H9 (cell line): ENCODE measurements around the gene FSIP2. TPM values are rescaled to one million over a fixed set of nuclear protein-coding genes. Genes with fewer than 3 reads are reported as not detected.

ENCODE experiments used
- DNase-seq: peaks from one replicate; pipeline ENCODE4 v3.0.0-alpha.2; 2017
- H2AFZ ChIP-seq: one replicate; pipeline ENCODE4 v1.6.1; 2013; ENCODE audit warnings: mild to moderate bottlenecking, low read length, control low read depth, moderate library complexity
- H2AK5ac ChIP-seq: 2 replicates; pipeline ENCODE4 v1.6.1; 2013; ENCODE audit warnings: low read length, control low read depth, mixed read lengths; ENCODE audit not compliant: insufficient read length
- H2BK120ac ChIP-seq: one replicate; pipeline ENCODE4 v1.6.1; 2013; ENCODE audit warnings: low read depth, mild to moderate bottlenecking, low read length, control low read depth, inconsistent platforms; ENCODE audit not compliant: poor library complexity, severe bottlenecking
- H2BK12ac ChIP-seq: 2 replicates; pipeline ENCODE4 v1.6.1; 2013; ENCODE audit warnings: low read length, control low read depth, mixed read lengths, low read depth; ENCODE audit not compliant: insufficient read length
- H2BK15ac ChIP-seq: 2 replicates; pipeline ENCODE4 v1.6.1; 2013; ENCODE audit warnings: low read depth, low read length, control low read depth
- H2BK20ac ChIP-seq: one replicate; pipeline ENCODE4 v1.6.1; 2013; ENCODE audit warnings: low read depth, mild to moderate bottlenecking, low read length, control low read depth, inconsistent platforms; ENCODE audit not compliant: poor library complexity, severe bottlenecking
- H2BK5ac ChIP-seq: 2 replicates; pipeline ENCODE4 v1.6.1; 2013; ENCODE audit warnings: low read length, control low read depth, mixed read lengths; ENCODE audit not compliant: insufficient read length
- H3K14ac ChIP-seq: 2 replicates; pipeline ENCODE4 v1.6.1; 2013; ENCODE audit warnings: low read length, control low read depth; ENCODE audit not compliant: insufficient read depth
- H3K18ac ChIP-seq: 2 replicates; pipeline ENCODE4 v1.6.1; 2013; ENCODE audit warnings: low read depth, mild to moderate bottlenecking, mixed read lengths, low read length, control low read depth; ENCODE audit not compliant: insufficient read length
- H3K23ac ChIP-seq: 2 replicates; pipeline ENCODE4 v1.6.1; 2013; ENCODE audit warnings: low read length, control low read depth, mixed read lengths, low read depth; ENCODE audit not compliant: insufficient read length
- H3K23me2 ChIP-seq: 2 replicates; pipeline ENCODE4 v1.6.1; 2013; ENCODE audit warnings: low read depth, mild to moderate bottlenecking, mixed read lengths, low read length, control low read depth; ENCODE audit not compliant: insufficient read length, poor library complexity, severe bottlenecking
- H3K27ac ChIP-seq: 2 replicates; pipeline ENCODE4 v1.5.1; 2013; ENCODE audit warnings: low read length, control low read depth, mixed read lengths, low read depth; ENCODE audit not compliant: insufficient read length
- H3K27me3 ChIP-seq: 2 replicates; pipeline ENCODE4 v1.6.1; 2013; ENCODE audit warnings: low read length, control low read depth, inconsistent platforms; ENCODE audit not compliant: insufficient read depth
- H3K4ac ChIP-seq: 2 replicates; pipeline ENCODE4 v1.6.1; 2013; ENCODE audit warnings: low read depth, mild to moderate bottlenecking, control low read depth, inconsistent platforms, low read length, moderate library complexity
- H3K4me1 ChIP-seq: 2 replicates; pipeline ENCODE4 v1.6.1; 2013; ENCODE audit warnings: low read length, control low read depth, inconsistent platforms; ENCODE audit not compliant: insufficient read depth
- H3K4me2 ChIP-seq: 2 replicates; pipeline ENCODE4 v1.6.1; 2013; ENCODE audit warnings: low read length, control low read depth, mixed read lengths; ENCODE audit not compliant: insufficient read length, insufficient read depth
- H3K56ac ChIP-seq: 2 replicates; pipeline ENCODE4 v1.6.1; 2013; ENCODE audit warnings: low read depth, mild to moderate bottlenecking, mixed read lengths, low read length, control low read depth; ENCODE audit not compliant: insufficient read length
- H3K79me1 ChIP-seq: 2 replicates; pipeline ENCODE4 v1.6.1; 2013; ENCODE audit warnings: low read depth, mild to moderate bottlenecking, moderate library complexity, low read length, control low read depth, inconsistent platforms; ENCODE audit not compliant: insufficient read depth, poor library complexity, severe bottlenecking
- H3K79me2 ChIP-seq: 2 replicates; pipeline ENCODE4 v1.6.1; 2013; ENCODE audit warnings: low read length, control low read depth, inconsistent platforms; ENCODE audit not compliant: insufficient read depth
- H3K9ac ChIP-seq: 2 replicates; pipeline ENCODE4 v1.6.1; 2013; ENCODE audit warnings: low read length, control low read depth, mixed read lengths; ENCODE audit not compliant: insufficient read length; ENCODE audit errors: extremely low read depth
- H3K9me3 ChIP-seq: one replicate; pipeline ENCODE4 v1.6.1; 2013; ENCODE audit warnings: low read depth, low read length, inconsistent platforms; ENCODE audit not compliant: control insufficient read depth
- H3T11ph ChIP-seq: one replicate; pipeline ENCODE4 v1.6.1; 2013; ENCODE audit warnings: mild to moderate bottlenecking, low read length, control low read depth, inconsistent platforms
- H4K20me1 ChIP-seq: one replicate; pipeline ENCODE4 v1.6.1; 2013; ENCODE audit not compliant: control insufficient read depth, insufficient read length, insufficient read depth
- H4K5ac ChIP-seq: 2 replicates; pipeline ENCODE4 v1.6.1; 2013; ENCODE audit warnings: low read depth, mild to moderate bottlenecking, mixed read lengths, low read length, control low read depth; ENCODE audit not compliant: insufficient read length
- H4K8ac ChIP-seq: replicated peaks from 2 replicates; pipeline ENCODE4 v1.6.1; 2013; ENCODE audit warnings: low read length, control low read depth, mixed read lengths, low read depth; ENCODE audit not compliant: insufficient read length
- H4K91ac ChIP-seq: 2 replicates; pipeline ENCODE4 v1.6.1; 2013; ENCODE audit warnings: low read depth, mild to moderate bottlenecking, moderate library complexity, mixed read lengths, low read length, control low read depth; ENCODE audit not compliant: insufficient read length
- H3K27ac Mint-ChIP-seq, 3 experiments: 2 replicates in 2 of 3; 3 replicates in 1 of 3; pipeline ENCODE4 v1.8.0; 2020 to 2021; ENCODE audit warnings: mixed read lengths in 3 of 3, mild to moderate bottlenecking in 1 of 3, moderate library complexity in 1 of 3
- H3K27me3 Mint-ChIP-seq: 2 replicates; pipeline ENCODE4 v1.8.0; 2021; ENCODE audit warnings: low read depth, mild to moderate bottlenecking, moderate library complexity, mixed read lengths
- H3K36me3 Mint-ChIP-seq, 3 experiments: 2 replicates in 2 of 3; 3 replicates in 1 of 3; pipeline ENCODE4 v1.8.0; 2020 to 2021; ENCODE audit warnings: low read depth in 3 of 3, mixed read lengths in 3 of 3; ENCODE audit not compliant: insufficient read depth in 1 of 3
- H3K4me1 Mint-ChIP-seq, 2 experiments: 2 replicates each; pipeline ENCODE4 v1.8.0; 2020; ENCODE audit warnings: mixed read lengths in 2 of 2
- H3K4me3 Mint-ChIP-seq, 2 experiments: 2 replicates in 1 of 2; 3 replicates in 1 of 2; pipeline ENCODE4 v1.8.0; 2020 to 2021; ENCODE audit warnings: mild to moderate bottlenecking in 2 of 2, mixed read lengths in 2 of 2, moderate library complexity in 1 of 2
- H3K9me3 Mint-ChIP-seq, 2 experiments: 2 replicates in 1 of 2; 3 replicates in 1 of 2; pipeline ENCODE4 v1.8.0; 2020; ENCODE audit warnings: mild to moderate bottlenecking in 2 of 2, mixed read lengths in 2 of 2, moderate library complexity in 1 of 2
- CTCF ChIP-seq: fragments of 200-600 bp; sonication (generic); conservative IDR thresholded peaks from 3 replicates; pipeline ENCODE4 v1.8.0; 2021; ENCODE audit warnings: antibody characterized with exemption, mild to moderate bottlenecking
- WGBS: extraction: QIAGEN DNeasy Blood & Tissue Kit; methylation state at CpG from one replicate; pipeline ENCODE4 v1.1.7; 2013; ENCODE audit warnings: missing lambda C conversion rate, low lambda C conversion rate, mixed read lengths; ENCODE audit not compliant: insufficient read length; ENCODE audit errors: extremely low coverage; 5-methylcytosine and 5-hydroxymethylcytosine counted together
- total RNA-seq: library from RNA; stranded (reverse); gene quantifications from 2 replicates; pipeline ENCODE4 v1.2.1, GENCODE V29; 2021

The FSIP2 gene
- total RNA-seq, 1 experiment from 2014 or later: 2.4 TPM

- Histone ChIP-seq H2BK5ac (no peak overlapping the region), H4K8ac (no peak overlapping the region), H4K20me1 (no peaks in the 10 kb centered on the region), H3K27me3 (no peaks in the 10 kb centered on the region), H3K23me2 (no peaks in the 10 kb centered on the region), H3K9ac (no peak overlapping the region), H3K4me1 (no peaks in the 10 kb centered on the region; the same call in 1 of the 2 replicates), H3K4ac (no peak overlapping the region), H2BK120ac (no peak overlapping the region), H3K9me3 (no peaks in the 10 kb centered on the region), H2BK20ac (no peak overlapping the region), H2AK5ac (no peak overlapping the region), H4K5ac (no peak overlapping the region), H2AFZ (no peak overlapping the region), H3K27ac (no peak overlapping the region), H3K79me2 (no peaks in the 10 kb centered on the region), H3K4me2 (no peak overlapping the region), H3T11ph (no peak overlapping the region), H3K56ac (no peak overlapping the region), H2BK15ac (no peak overlapping the region), H3K14ac (no peak overlapping the region), H2BK12ac (no peak overlapping the region), H3K18ac (no peak overlapping the region), H3K79me1 (no peaks in the 10 kb centered on the region), H3K23ac (no peak overlapping the region), H4K91ac (no peak overlapping the region)
- no peaks in the 10 kb centered on the region for H3K27me3 Mint-ChIP-seq
- no peak for DNase-seq
- peaks cover 3 to 17% (median 4%) of the 10 kb centered on the region in 3 experiments; a peak in 4 of 7 replicates for H3K36me3 Mint-ChIP-seq
- peaks cover 9 to 11% of the 10 kb centered on the region in 2 experiments; a peak in 3 of 5 replicates for H3K9me3 Mint-ChIP-seq
- WGBS: no CpG with 5 or more reads among the region's 2 CpGs
- 0 out of 4 replicates have a peak, but pooled peaks cover 0 to 5% of the 10 kb centered on the region in 2 experiments for H3K4me1 Mint-ChIP-seq
- H3K4me3 Mint-ChIP-seq: no peak overlapping the region
- H3K27ac Mint-ChIP-seq: no peak overlapping the region
- no peak for TF ChIP-seq CTCF
Observed at GRCh38 chr2:185813707-185814106, 75.1 kb downstream of the FSIP2 start.
